Colon (tissue), 2 donors: Measurements from ENCODE around the gene PATL1.

Source experiments
- FAIRE-seq: peaks from 2 replicates; lab custom pipeline; 2012; peaks lifted over from hg19 to GRCh38; lab: Jason Lieb, UNC
- donor health status: control.
- donor health status: control.

The PATL1 gene

DNA sequence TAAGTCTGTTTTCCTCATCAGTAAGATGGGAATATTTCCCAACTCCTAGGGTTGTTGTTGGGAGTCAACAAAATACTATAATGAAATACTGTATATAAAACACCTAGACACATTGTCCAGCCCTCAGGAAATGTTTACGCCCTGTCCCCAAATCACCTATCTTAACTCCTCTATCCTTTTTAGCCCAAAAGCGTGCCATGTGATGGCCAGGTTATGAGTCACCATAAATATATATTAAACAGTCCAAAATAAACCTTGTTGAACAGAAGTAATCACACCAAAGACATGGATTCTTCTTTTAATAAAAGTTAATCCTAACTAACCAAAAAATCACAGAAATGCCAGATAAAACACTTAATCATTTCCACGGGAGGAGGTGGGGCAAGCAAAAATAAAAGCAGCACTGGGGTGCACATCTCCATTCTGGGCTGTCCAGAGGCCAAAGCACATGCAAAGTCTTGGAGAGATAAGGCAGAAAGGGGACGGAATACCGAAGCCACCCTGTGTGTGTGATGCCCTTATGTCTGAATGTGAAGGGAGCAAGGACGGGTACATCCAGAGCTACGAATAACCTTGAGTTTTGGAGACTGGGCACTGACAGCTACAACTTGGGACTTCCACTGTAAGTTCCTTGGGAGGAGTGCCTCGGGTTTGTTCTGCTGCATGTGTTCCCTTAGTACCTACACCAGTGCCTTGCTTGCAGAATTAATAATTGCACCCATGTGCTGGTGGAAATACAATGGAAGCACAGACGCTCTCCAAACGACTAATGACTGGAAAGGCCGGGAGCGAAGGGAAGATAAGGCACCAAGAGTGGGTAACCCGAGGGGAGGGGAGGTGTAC, 54.3 kb downstream of the PATL1 start:
- no peak for FAIRE-seq

DNA sequence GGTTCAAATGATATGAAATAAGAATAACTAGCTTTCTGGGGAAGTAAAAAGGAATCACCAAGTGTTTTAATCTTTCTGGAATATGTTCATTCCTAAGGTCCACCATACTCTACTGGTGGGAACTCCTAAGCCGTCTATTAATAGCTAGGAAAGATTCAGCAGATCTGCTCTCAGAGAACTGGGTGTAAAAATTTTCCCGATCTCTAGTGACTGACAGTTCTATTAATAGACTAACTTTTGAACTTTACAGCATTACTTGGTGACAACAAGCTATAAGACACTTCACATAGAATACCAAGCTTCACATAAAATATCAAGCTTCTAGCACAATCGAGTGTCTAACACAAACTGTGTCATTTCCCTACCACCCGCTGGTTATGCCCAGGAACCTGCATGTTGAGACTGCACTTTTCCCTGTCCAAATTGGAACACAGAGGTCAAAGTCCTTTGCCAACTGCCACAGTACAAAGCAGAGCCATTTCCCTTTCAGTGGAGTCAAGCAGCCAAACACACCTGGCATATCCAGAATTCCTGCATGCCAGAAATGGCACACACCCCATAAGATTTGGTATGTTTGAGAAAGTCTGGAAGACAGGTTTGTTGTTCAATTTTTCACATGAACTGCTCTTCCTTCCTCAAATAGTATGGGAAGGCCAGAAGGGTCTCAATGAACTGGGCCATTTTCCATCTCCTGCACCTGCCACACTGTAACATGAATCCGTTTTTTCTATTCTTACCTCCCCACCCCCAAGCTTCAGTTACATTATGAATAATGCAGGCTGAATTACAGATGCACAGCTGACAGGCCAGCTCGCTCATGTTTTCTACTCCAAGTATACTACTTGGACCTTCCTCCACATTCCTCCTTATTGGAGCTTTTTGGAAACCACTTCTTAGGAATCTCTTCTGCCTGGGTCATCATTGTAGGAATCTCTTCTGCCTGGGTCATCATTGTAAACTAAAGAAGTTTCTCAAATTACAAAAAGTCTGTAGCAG, 57.0 kb downstream of the PATL1 start:
- FAIRE-seq = no peak

DNA sequence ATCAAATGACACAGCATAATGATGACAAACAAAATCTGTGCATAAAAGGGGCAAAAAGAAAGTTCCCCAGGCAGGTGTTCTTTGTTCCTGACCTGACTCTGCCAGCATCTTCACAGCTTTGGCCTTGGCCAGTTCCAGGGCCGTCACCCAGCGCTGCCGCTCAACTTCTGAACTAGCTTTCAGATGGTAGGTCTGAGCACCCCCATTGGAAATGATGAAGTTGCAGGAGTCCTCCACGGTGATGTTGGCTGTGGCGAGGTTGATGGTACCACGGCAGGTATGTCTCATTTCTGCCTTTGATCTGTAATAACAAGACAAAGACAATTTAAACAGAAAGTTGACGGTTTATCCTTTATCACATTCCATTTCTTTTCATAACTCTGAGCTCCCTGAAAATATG, 58.5 kb downstream of the PATL1 start:
- FAIRE-seq = no peak

DNA sequence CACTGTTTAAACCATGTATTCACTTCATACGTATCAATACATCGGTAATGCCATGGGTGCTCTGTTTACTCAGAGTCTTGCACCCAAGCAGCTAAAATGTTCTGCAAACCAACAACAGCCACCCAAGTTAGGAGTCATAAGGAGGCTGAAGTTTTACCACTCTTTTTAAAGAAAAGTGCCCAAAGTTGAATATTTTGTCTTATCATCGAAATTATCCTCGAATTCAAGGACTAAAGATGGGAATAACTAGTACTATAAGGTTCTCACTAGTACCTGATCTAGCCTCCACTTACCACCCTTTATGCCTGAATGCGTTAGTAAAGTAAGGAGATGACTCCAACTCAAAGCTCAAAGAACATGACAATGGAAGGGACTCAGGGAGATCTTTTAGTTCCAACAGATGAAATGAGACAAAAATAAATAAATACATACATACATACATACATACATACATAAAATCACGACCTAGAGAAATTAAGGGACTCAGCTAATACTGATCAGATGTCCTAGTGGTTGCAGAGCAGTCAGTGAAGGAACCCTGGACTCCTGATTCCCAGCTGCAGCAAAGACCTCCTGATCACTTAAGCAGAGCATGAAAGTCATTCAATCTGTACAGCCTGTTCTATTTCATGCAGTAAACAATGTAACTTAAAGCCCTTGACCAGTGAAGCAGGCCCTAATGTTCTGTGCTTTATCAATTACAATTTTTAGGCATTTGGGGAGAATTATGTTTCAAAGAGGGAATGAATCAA, 61.0 kb downstream of the PATL1 start:
- FAIRE-seq = no peak

DNA sequence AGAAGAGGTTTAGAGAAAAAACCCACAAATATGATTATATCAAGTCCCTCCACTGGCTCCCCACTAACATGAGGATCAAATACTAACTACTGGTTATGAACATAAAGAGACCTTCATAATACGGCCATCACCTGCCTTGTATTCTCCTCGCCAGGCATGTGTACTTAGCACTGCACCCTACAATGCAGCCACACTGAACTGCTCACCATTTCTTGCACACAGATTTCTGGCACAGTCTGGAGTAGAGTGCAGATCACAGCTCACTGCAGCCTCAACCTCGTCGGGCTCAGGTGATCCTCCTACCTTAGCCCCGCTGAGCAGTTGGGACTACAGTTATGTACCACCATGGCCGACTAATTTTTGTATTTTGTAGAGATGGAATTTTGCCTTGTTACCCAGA, 66.4 kb downstream of the PATL1 start:
- FAIRE-seq = no peak

DNA sequence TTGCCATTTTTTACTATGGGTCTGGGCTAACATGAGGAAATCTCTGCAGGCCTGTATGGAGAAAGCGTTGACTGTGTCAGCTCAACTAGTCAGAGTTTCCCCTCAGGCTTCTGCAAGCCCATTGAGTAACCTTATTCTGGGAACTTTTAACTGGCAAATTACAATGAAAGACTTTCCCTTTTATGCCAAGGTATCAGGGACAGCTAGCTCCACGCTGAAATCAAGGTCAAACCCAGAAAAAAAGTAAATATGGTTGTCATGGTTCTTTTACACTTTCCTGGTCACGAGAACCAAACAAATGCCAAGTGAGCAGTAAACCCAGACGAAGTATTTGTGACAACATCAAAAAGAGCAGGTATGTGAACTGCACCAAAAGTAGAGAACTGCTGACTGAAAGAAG, 67.0 kb downstream of the PATL1 start:
- FAIRE-seq = no peak

DNA sequence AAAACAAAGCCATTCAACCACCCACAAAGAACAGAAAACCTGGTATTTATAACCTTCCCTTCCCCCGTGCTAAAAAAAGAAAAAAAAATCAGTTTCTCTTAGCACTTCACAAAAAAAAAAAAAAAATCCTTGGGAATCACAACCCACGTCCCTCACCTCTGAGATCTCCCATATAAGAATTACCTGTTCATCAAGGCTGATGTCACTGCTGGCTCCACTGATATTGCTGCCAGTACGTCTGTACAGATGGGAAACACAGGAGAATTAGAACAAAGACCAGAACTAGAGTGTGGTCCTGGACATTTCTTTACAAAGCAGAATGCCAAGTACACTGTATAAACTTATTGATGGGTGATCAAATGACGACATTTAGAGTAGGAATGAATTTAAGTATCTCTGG, 68.2 kb downstream of the PATL1 start:
- FAIRE-seq = no peak

DNA sequence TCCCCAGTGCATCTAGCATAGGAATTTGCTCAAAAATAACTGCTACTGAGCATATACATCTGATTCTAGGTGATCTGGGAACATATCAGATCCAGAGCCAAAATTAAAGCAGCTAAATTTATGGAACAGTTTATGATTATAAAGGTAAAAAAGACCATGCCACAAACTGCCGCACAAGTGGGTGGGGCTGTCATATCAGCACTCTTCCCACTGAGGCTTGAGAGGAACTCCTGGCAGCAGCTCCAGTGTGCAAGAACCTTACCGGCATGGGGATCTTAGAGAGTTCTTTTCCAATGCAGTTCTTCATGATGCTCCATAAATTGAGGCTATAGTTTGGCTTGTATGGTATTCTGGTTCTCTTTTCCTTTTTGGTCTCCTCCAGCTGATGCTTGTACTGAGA, 68.6 kb downstream of the PATL1 start:
- no peak for FAIRE-seq

DNA sequence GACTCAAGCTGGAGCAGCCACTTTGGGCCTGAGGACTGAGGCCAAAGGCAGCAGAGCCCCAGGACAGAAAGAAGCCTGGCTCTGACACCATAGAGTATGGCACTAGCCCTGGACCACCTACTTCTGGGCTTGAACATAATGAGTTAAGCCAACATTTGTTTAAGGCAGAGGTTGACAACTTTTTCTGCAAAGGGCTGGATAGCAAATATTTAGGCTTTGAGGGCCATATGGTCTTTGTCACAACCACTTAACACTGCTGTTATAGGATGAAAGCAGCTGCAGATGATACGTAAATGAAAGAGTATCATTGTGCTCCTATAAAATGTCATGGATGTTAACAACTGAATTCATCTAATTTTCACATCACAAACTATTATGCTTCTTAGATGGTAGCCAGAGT, 69.9 kb downstream of the PATL1 start:
- no peak for FAIRE-seq
